ENCODE results near the gene AJAP1. TPM values are rescaled to one million over a fixed set of nuclear protein-coding genes. Genes with fewer than 3 reads are reported as not detected.

Gene AJAP1
- total RNA-seq, 4 donors from 2014 or later = under 0.01 to 0.21 (median 0.10) TPM

- no peak for DNase-seq (ENCODE audit: low spot score in 2 of 2)
- H3K4me1 ChIP-seq = no peaks in the 10 kb centered on the region
- TF ChIP-seq CTCF (IDR thresholded peaks at IDR 0.05) (no peak), EP300 (IDR thresholded peaks at IDR 0.05) (no peak), POLR2A (IDR thresholded peaks at IDR 0.05) (no peak)
- H3K36me3 ChIP-seq = no peaks in the 10 kb centered on the region
- peaks cover 0 to 22% (median 0%) of the 10 kb centered on the region in 4 donors for H3K9me3 ChIP-seq
- no peak overlapping the region for H3K4me3 ChIP-seq
- no peaks in the 10 kb centered on the region for H3K27me3 ChIP-seq
- H3K27ac ChIP-seq = no peak overlapping the region
Measured at GRCh38 chr1:4803335-4803734, 148.9 kb downstream of the AJAP1 start.

- no peak for DNase-seq (ENCODE audit: low spot score in 2 of 2)
- H3K4me1 ChIP-seq = no peaks in the 10 kb centered on the region
- no peaks in the 10 kb centered on the region for H3K36me3 ChIP-seq
- peaks cover 0 to 26% (median 0%) of the 10 kb centered on the region in 4 donors for H3K9me3 ChIP-seq
- H3K27me3 ChIP-seq = no peaks in the 10 kb centered on the region
- H3K4me3 ChIP-seq = no peak overlapping the region
- no peak overlapping the region for H3K27ac ChIP-seq
- TF ChIP-seq EP300 (IDR thresholded peaks at IDR 0.05) = no peak
- TF ChIP-seq CTCF (IDR thresholded peaks at IDR 0.05) = no peak
- no peak for TF ChIP-seq POLR2A (IDR thresholded peaks at IDR 0.05)
- 80 to 83% methylated on average over 2 of the region's 2 CpGs for WGBS, 2 donors
Measured at GRCh38 chr1:4805987-4806386, 151.6 kb downstream of the AJAP1 start.

- 83 to 90% methylated on average over 1 of the region's 1 CpG for WGBS, 2 donors
- no peak overlapping the region for H3K4me3 ChIP-seq
- DNase-seq (ENCODE audit: low spot score in 2 of 2) = no peak
- TF ChIP-seq POLR2A (IDR thresholded peaks at IDR 0.05) = no peak
- TF ChIP-seq CTCF (IDR thresholded peaks at IDR 0.05) = no peak
- no peak for TF ChIP-seq EP300 (IDR thresholded peaks at IDR 0.05)
- no peaks in the 10 kb centered on the region for H3K4me1 ChIP-seq
- peaks cover 0 to 32% (median 0%) of the 10 kb centered on the region in 4 donors for H3K9me3 ChIP-seq
- H3K27me3 ChIP-seq = no peaks in the 10 kb centered on the region
- no peak overlapping the region for H3K27ac ChIP-seq
- no peaks in the 10 kb centered on the region for H3K36me3 ChIP-seq
Measured at GRCh38 chr1:4820543-4820942, 166.1 kb downstream of the AJAP1 start.

GRCh38 chr1:4825800-4826450 lies 171.5 kb downstream of the AJAP1 start:
- H3K4me3 ChIP-seq = no peak overlapping the region
- no peak overlapping the region for H3K27ac ChIP-seq
- H3K4me1 ChIP-seq = peaks cover 0 to 2% (median 0%) of the 10 kb centered on the region in 4 donors
- H3K27me3 ChIP-seq = no peaks in the 10 kb centered on the region
- H3K9me3 ChIP-seq = peaks cover 0 to 13% (median 0%) of the 10 kb centered on the region in 4 donors
- WGBS, 2 donors = 68 to 74% methylated on average over 5 of the region's 5 CpGs
- H3K36me3 ChIP-seq = no peaks in the 10 kb centered on the region
- TF ChIP-seq EP300 (IDR thresholded peaks at IDR 0.05) = no peak
- peak in 2 of 5 experiments; percentile 14 to 51 for TF ChIP-seq CTCF (IDR thresholded peaks at IDR 0.05)
- no peak for TF ChIP-seq POLR2A (IDR thresholded peaks at IDR 0.05)
- no peak for DNase-seq (ENCODE audit: low spot score in 2 of 2)

- Histone ChIP-seq H3K9me3 (no peaks in the 10 kb centered on the region), H3K27ac (peak overlapping the region in 1 of 4 donors; percentile 11), H3K4me3 (no peak overlapping the region), H3K4me1 (peaks cover 0 to 4% (median 0%) of the 10 kb centered on the region in 4 donors), H3K36me3 (no peaks in the 10 kb centered on the region), H3K27me3 (no peaks in the 10 kb centered on the region)
- WGBS, 2 donors = 25 to 32% methylated on average over 6 of the region's 6 CpGs
- no peak for DNase-seq (ENCODE audit: low spot score in 2 of 2)
- TF ChIP-seq EP300 (IDR thresholded peaks at IDR 0.05) = no peak
- no peak for TF ChIP-seq CTCF (IDR thresholded peaks at IDR 0.05)
- no peak for TF ChIP-seq POLR2A (IDR thresholded peaks at IDR 0.05)
Measured at GRCh38 chr1:4830707-4831106, 176.3 kb downstream of the AJAP1 start.
